ENCODE measurements around the gene AKAP13. TPM values are rescaled to one million over a fixed set of nuclear protein-coding genes. Genes with fewer than 3 reads are reported as not detected.
A peak's percentile ranks its signal among the peaks of the same experiment; 100 is the strongest.

Gene AKAP13
- total RNA-seq, 1 donor from 2014 or later, result 114 TPM

DNA sequence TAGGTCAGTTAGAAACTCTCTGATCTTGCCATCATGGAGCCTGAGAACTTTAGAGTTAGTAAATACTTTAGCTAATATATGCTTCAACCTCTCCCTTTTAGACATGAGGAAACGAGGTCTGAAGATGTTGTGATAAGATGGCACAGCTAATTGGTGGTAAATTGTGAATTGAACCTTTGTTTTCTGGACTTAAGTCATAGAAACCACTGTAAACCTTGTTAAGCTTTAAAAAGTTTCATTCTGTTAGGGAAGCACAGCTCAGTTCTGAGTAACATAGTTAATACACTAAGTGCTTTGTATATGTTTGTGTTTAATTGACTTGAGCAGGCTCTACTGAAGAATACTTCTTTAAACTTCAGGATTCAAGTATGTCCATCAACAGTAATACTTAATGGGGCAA, 108.6 kb downstream of the AKAP13 start:
- Mint-ChIP-seq H3K27ac (peak overlapping the region; percentile 5), H3K27me3 (no peaks in the 10 kb centered on the region)

DNA sequence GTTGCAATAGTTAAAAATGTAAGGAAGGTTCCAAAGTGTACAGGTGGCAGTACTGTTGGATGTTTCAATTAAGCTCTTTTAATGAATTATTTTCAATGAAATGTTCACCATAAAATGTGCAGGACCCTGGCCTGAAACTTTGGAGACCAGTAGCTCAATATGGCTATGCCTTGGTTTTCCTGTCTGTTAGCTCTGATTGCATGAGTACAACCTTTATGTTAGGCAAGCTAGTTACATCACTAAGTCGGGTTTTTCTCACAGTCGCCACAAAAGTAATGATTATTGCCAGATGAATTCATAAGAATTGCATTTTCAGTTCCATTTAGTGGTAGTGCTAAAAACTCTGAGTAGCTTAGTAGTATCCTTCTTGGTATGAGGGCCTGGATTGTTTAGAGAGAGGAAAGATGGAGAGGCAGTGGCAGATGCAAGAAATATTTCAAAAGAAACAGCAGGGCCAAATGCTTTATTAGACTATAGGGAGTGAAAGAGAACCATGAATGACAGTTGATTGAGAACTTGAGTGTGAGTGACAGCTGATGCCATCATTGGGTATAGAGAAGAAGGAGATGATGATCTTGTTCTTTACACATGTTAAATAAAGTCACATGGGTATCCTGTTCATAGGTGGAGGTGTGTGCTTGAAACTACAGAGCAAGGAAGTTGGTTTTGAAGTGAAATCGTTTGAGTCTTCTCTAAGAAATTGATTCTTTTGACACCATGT, 109.5 kb downstream of the AKAP13 start:
- Mint-ChIP-seq H3K36me3 (ENCODE audit: insufficient read depth) (peaks cover 4% of the 10 kb centered on the region), H3K27ac (no peak overlapping the region), H3K4me1 (ENCODE audit: low read depth) (peaks cover 36% of the 10 kb centered on the region), H3K4me3 (ENCODE audit: low read depth) (no peak overlapping the region), H3K9me3 (ENCODE audit: low read depth) (no peaks in the 10 kb centered on the region), H3K27me3 (no peaks in the 10 kb centered on the region)
- TF ChIP-seq, protein P1, sequence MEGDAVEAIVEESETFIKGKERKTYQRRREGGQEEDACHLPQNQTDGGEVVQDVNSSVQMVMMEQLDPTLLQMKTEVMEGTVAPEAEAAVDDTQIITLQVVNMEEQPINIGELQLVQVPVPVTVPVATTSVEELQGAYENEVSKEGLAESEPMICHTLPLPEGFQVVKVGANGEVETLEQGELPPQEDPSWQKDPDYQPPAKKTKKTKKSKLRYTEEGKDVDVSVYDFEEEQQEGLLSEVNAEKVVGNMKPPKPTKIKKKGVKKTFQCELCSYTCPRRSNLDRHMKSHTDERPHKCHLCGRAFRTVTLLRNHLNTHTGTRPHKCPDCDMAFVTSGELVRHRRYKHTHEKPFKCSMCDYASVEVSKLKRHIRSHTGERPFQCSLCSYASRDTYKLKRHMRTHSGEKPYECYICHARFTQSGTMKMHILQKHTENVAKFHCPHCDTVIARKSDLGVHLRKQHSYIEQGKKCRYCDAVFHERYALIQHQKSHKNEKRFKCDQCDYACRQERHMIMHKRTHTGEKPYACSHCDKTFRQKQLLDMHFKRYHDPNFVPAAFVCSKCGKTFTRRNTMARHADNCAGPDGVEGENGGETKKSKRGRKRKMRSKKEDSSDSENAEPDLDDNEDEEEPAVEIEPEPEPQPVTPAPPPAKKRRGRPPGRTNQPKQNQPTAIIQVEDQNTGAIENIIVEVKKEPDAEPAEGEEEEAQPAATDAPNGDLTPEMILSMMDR (IDR thresholded peaks at IDR 0.05; ENCODE audit: unreplicated experiment), result no peak
- DNase-seq (ENCODE audit: low spot score, unreplicated experiment), result no peak

More for the DNA sequence above, 108.6 kb downstream of the AKAP13 start:
- TF ChIP-seq, protein P1 (IDR thresholded peaks at IDR 0.05; ENCODE audit: unreplicated experiment), result no peak
- Mint-ChIP-seq H3K36me3 (ENCODE audit: insufficient read depth) (peaks cover 4% of the 10 kb centered on the region), H3K4me1 (ENCODE audit: low read depth) (peaks cover 31% of the 10 kb centered on the region), H3K4me3 (ENCODE audit: low read depth) (no peak overlapping the region), H3K9me3 (ENCODE audit: low read depth) (no peaks in the 10 kb centered on the region)
- DNase-seq (ENCODE audit: low spot score, unreplicated experiment), result no peak

DNA sequence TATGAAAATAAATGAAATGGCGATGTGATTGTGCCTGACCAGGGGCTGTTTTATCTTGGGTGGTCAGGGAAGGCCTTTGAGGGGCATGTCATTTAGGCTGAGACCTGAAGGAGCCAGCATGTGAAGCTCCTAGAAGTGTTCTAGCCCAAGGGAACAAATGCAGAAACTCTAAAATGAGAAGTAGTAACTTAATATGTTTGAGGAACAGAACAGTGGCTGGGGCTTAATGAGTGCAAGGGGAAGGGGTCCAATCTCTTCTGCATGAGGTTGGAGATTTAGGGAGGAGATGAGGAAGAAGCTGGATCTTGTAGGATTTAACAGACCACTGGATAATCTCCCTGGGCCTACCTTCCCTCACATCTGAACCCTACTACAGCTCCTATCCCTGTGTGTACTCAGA, 110.5 kb downstream of the AKAP13 start:
- Mint-ChIP-seq H3K36me3 (ENCODE audit: insufficient read depth) (peaks cover 4% of the 10 kb centered on the region), H3K4me3 (ENCODE audit: low read depth) (no peak overlapping the region), H3K27ac (no peak overlapping the region), H3K9me3 (ENCODE audit: low read depth) (no peaks in the 10 kb centered on the region), H3K4me1 (ENCODE audit: low read depth) (peaks cover 42% of the 10 kb centered on the region), H3K27me3 (no peaks in the 10 kb centered on the region)
- no peak for DNase-seq (ENCODE audit: low spot score, unreplicated experiment)
- TF ChIP-seq, protein P1 (IDR thresholded peaks at IDR 0.05; ENCODE audit: unreplicated experiment), result no peak

DNA sequence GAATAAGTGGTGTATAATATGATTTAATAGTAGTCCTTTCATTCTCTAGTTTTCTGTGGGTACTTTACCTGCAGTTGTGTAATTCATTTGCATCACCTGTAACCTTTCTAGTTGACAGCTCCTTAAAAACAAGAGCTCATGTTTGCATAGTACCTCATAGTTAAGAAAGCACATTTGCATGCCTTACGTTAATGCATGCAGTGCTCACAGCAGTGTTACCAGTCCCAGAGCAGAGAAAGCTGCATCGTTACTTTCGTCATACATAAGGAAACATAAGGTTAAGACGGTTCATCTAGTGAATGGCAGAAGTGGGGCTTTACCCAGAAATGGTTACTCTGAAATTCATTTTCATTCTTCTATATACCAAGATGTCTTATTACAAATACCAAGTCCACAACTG, 111.3 kb downstream of the AKAP13 start:
- H3K27ac Mint-ChIP-seq, result no peak overlapping the region
- H3K36me3 Mint-ChIP-seq (ENCODE audit: insufficient read depth), result peaks cover 4% of the 10 kb centered on the region
- DNase-seq (ENCODE audit: low spot score, unreplicated experiment), result no peak
- peaks cover 49% of the 10 kb centered on the region for H3K4me1 Mint-ChIP-seq (ENCODE audit: low read depth)
- no peaks in the 10 kb centered on the region for H3K9me3 Mint-ChIP-seq (ENCODE audit: low read depth)
- no peaks in the 10 kb centered on the region for H3K27me3 Mint-ChIP-seq
- TF ChIP-seq, protein P1 (IDR thresholded peaks at IDR 0.05; ENCODE audit: unreplicated experiment), result no peak
- H3K4me3 Mint-ChIP-seq (ENCODE audit: low read depth), result no peak overlapping the region

DNA sequence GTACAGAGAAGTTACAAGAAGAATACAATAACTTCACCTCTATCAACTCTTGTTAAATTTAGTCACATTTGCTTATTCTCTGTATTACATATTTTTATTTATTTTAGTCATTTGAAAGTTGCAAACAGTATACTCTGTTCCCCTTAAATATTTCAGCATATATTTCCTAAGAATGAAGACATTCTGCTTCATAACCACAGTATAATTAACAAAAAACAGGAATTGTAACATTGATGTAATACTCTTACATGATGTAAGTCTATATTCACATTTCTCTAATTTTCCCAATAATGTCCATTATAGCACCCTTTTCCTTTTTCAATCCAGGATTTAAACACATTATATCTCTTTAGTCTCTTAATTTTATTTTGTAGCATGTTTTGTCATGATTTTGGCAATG, 112.0 kb downstream of the AKAP13 start:
- H3K9me3 Mint-ChIP-seq (ENCODE audit: low read depth), result no peaks in the 10 kb centered on the region
- no peaks in the 10 kb centered on the region for H3K27me3 Mint-ChIP-seq
- H3K4me3 Mint-ChIP-seq (ENCODE audit: low read depth), result no peak overlapping the region
- H3K36me3 Mint-ChIP-seq (ENCODE audit: insufficient read depth), result peaks cover 4% of the 10 kb centered on the region
- H3K27ac Mint-ChIP-seq, result no peak overlapping the region
- TF ChIP-seq, protein P1 (IDR thresholded peaks at IDR 0.05; ENCODE audit: unreplicated experiment), result no peak
- H3K4me1 Mint-ChIP-seq (ENCODE audit: low read depth), result peaks cover 56% of the 10 kb centered on the region
- DNase-seq (ENCODE audit: low spot score, unreplicated experiment), result no peak

All from progenitor cell of endocrine pancreas (in vitro differentiated cells).